Neuronal stem cell (in vitro differentiated cells): Measurements from ENCODE around the gene GRIK3.

ENCODE experiments used
- DNase-seq: peaks from one replicate; pipeline ENCODE4 v3.0.0-alpha.2; 2013; ENCODE audit warnings: low spot score
- H2AFZ ChIP-seq: one replicate; pipeline ENCODE4 v1.6.1; 2013; ENCODE audit warnings: mild to moderate bottlenecking, low read length, inconsistent platforms
- H2AK5ac ChIP-seq: 2 replicates; pipeline ENCODE4 v1.6.1; 2013; ENCODE audit warnings: low read depth, mild to moderate bottlenecking, inconsistent platforms, low read length, moderate library complexity, mixed read lengths
- H2BK120ac ChIP-seq: 2 replicates; pipeline ENCODE4 v1.6.1; 2013; ENCODE audit warnings: low read depth, mild to moderate bottlenecking, inconsistent platforms, low read length, moderate library complexity, mixed read lengths
- H2BK12ac ChIP-seq: one replicate; pipeline ENCODE4 v1.6.1; 2013; ENCODE audit warnings: low read length, inconsistent platforms
- H2BK15ac ChIP-seq: 2 replicates; pipeline ENCODE4 v1.6.1; 2013; ENCODE audit warnings: mild to moderate bottlenecking, low read length, inconsistent platforms, mixed read lengths
- H2BK5ac ChIP-seq: one replicate; pipeline ENCODE4 v1.6.1; 2013; ENCODE audit warnings: inconsistent platforms, mild to moderate bottlenecking, low read length, moderate library complexity
- H3K14ac ChIP-seq: one replicate; pipeline ENCODE4 v1.6.1; 2013; ENCODE audit warnings: low read length, inconsistent platforms
- H3K18ac ChIP-seq: 2 replicates; pipeline ENCODE4 v1.6.1; 2013; ENCODE audit warnings: low read length, inconsistent platforms
- H3K23ac ChIP-seq: 2 replicates; pipeline ENCODE4 v1.6.1; 2013; ENCODE audit warnings: low read depth, mild to moderate bottlenecking, mixed read lengths, low read length, inconsistent platforms; ENCODE audit not compliant: poor library complexity
- H3K27ac ChIP-seq: replicated peaks from 3 replicates; pipeline ENCODE4 v1.5.1; 2013; ENCODE audit warnings: low read length, inconsistent platforms
- H3K27me3 ChIP-seq, 3 experiments: 2 replicates each; pipeline ENCODE4 v1.6.1; 2013; ENCODE audit warnings: low read length in 3 of 3, mild to moderate bottlenecking in 2 of 3, inconsistent platforms in 1 of 3, low read depth in 1 of 3, mixed read lengths in 1 of 3, moderate library complexity in 1 of 3; ENCODE audit not compliant: control insufficient read depth in 3 of 3, insufficient read depth in 3 of 3
- H3K36me3 ChIP-seq, 2 donors: replicated peaks in 1 of 2; 2 replicates each; pipeline ENCODE4 v1.6.1; 2013; ENCODE audit warnings: low read length in 2 of 2; ENCODE audit not compliant: control insufficient read depth in 2 of 2, insufficient read depth in 2 of 2
- H3K4ac ChIP-seq: 2 replicates; pipeline ENCODE4 v1.6.1; 2013; ENCODE audit warnings: inconsistent platforms, mild to moderate bottlenecking, low read length, moderate library complexity
- H3K4me1 ChIP-seq, 2 donors: 1 replicate in 1 of 2; 2 replicates in 1 of 2; pipeline ENCODE4 v1.6.1; 2013; ENCODE audit warnings: low read length in 2 of 2, low read depth in 1 of 2; ENCODE audit not compliant: control insufficient read depth in 2 of 2, insufficient read depth in 1 of 2
- H3K4me2 ChIP-seq: one replicate; pipeline ENCODE4 v1.6.1; 2013; ENCODE audit warnings: mild to moderate bottlenecking, low read length, inconsistent platforms; ENCODE audit not compliant: insufficient read depth, poor library complexity, severe bottlenecking
- H3K4me3 ChIP-seq, 2 donors: 2 replicates each; pipeline ENCODE4 v1.5.1; 2013; ENCODE audit warnings: low read length in 2 of 2, mild to moderate bottlenecking in 2 of 2, inconsistent platforms in 1 of 2, moderate library complexity in 1 of 2
- H3K79me1 ChIP-seq: one replicate; pipeline ENCODE4 v1.6.1; 2013; ENCODE audit warnings: low read depth, mild to moderate bottlenecking, inconsistent platforms, low read length, moderate library complexity
- H3K9ac ChIP-seq: one replicate; pipeline ENCODE4 v1.6.1; 2013; ENCODE audit warnings: mild to moderate bottlenecking, low read depth, low read length, inconsistent platforms; ENCODE audit not compliant: poor library complexity
- H3K9me3 ChIP-seq, 2 donors: replicated peaks in 1 of 2; 2 replicates each; pipeline versions ENCODE3 to v1.6.1; 2013; ENCODE audit warnings: low read length in 2 of 2, mild to moderate bottlenecking in 2 of 2, inconsistent platforms in 1 of 2, low read depth in 1 of 2, mixed read lengths in 1 of 2, moderate library complexity in 1 of 2; ENCODE audit not compliant: control insufficient read depth in 2 of 2, insufficient read depth in 1 of 2
- H4K8ac ChIP-seq: one replicate; pipeline ENCODE4 v1.6.1; 2013; ENCODE audit warnings: low read depth, mild to moderate bottlenecking, inconsistent platforms, low read length, moderate library complexity
- H4K91ac ChIP-seq: one replicate; pipeline ENCODE4 v1.6.1; 2013; ENCODE audit warnings: low read length, low read depth, mild to moderate bottlenecking, inconsistent platforms; ENCODE audit not compliant: poor library complexity
- WGBS, 2 donors: extraction: QIAGEN DNeasy Blood & Tissue Kit; methylation state at CpG; one replicate each; pipeline ENCODE4 v1.1.7; 2013; ENCODE audit warnings: missing lambda C conversion rate in 2 of 2, mixed read lengths in 1 of 2; ENCODE audit not compliant: insufficient read length in 2 of 2, insufficient replicate concordance in 1 of 2; ENCODE audit errors: extremely low coverage in 2 of 2; 5-methylcytosine and 5-hydroxymethylcytosine counted together

GRIK3 gene

DNA sequence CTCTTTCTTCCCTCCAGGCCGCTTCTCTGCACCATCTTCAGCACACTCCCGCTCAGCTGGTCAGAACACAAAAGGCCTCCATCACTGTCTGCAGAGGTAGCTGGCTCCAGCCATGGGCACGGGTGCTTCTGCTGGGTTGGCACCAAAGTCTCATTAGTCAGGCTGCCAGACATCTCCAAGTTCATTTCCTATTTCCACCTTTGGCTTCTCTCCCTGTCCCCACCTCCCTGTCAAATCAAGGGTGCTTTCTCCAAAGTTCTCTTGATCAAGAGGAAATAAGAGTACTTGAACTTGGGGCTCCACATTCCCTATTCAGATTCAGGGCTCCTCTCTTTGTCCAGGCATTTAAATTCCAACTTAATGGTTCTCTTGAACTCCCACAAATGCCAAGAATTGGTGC lies 33.9 kb upstream of the GRIK3 start:
- no peaks in the 10 kb centered on the region for H3K9me3 ChIP-seq
- H2BK120ac ChIP-seq = no peak overlapping the region
- H3K27ac ChIP-seq = no peak overlapping the region
- H3K4me3 ChIP-seq = no peak overlapping the region
- no peak overlapping the region for H3K4me2 ChIP-seq
- no peak overlapping the region for H3K14ac ChIP-seq
- no peak overlapping the region for H3K23ac ChIP-seq
- no peak overlapping the region for H2BK12ac ChIP-seq
- H2AK5ac ChIP-seq = peak overlapping the region; percentile 2
- H3K79me1 ChIP-seq = no peaks in the 10 kb centered on the region
- H4K8ac ChIP-seq = no peak overlapping the region
- no peaks in the 10 kb centered on the region for H3K36me3 ChIP-seq
- no peak for DNase-seq
- no peak overlapping the region for H3K9ac ChIP-seq
- peak overlapping the region; percentile 29 for H3K18ac ChIP-seq
- peaks cover 0 to 20% of the 10 kb centered on the region in 2 donors for H3K4me1 ChIP-seq
- no peak overlapping the region for H3K4ac ChIP-seq
- H4K91ac ChIP-seq = no peak overlapping the region
- peak overlapping the region; percentile 20 for H2BK15ac ChIP-seq
- peaks cover 0 to 47% (median 0%) of the 10 kb centered on the region in 3 experiments for H3K27me3 ChIP-seq
- H2AFZ ChIP-seq = no peak overlapping the region
- no peak overlapping the region for H2BK5ac ChIP-seq
- WGBS, 2 donors = no CpG with 5 or more reads among the region's 3 CpGs

DNA sequence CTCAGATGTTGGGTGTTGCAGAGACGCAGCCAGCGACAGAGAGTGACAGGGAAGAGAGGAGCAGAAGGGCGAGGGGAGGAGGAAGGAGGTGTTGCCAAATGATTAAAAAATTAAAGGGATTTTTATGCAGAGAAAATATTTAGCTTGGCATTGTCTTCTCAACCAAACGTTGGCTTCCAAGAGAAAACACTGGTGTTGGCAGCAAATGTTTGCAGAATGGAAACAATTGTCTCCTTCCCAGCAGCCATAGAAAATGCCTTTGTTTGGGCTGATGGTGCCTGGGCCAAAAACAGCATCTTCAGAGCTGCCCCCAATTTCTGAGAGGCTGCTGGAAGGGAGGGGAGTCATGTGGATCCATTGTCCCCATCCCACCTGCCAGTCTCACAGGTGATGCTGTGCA lies 29.7 kb upstream of the GRIK3 start:
- no peak for DNase-seq
- no peaks in the 10 kb centered on the region for H3K9me3 ChIP-seq
- no peak overlapping the region for H2AK5ac ChIP-seq
- no peak overlapping the region for H2AFZ ChIP-seq
- no peak overlapping the region for H4K8ac ChIP-seq
- H3K27ac ChIP-seq = no peak overlapping the region
- no peak overlapping the region for H3K4ac ChIP-seq
- H2BK12ac ChIP-seq = no peak overlapping the region
- peaks cover 0 to 22% (median 0%) of the 10 kb centered on the region in 3 experiments for H3K27me3 ChIP-seq
- peaks cover 0 to 4% of the 10 kb centered on the region in 2 donors for H3K4me1 ChIP-seq
- H4K91ac ChIP-seq = no peak overlapping the region
- H2BK5ac ChIP-seq = no peak overlapping the region
- H2BK15ac ChIP-seq = no peak overlapping the region
- no peak overlapping the region for H3K9ac ChIP-seq
- H3K18ac ChIP-seq = peak overlapping the region; percentile 5
- peak overlapping the region; percentile 29 for H3K23ac ChIP-seq
- no peak overlapping the region for H3K4me2 ChIP-seq
- H3K36me3 ChIP-seq = no peaks in the 10 kb centered on the region
- no CpG with 5 or more reads among the region's 4 CpGs for WGBS, 2 donors
- no peak overlapping the region for H2BK120ac ChIP-seq
- no peak overlapping the region for H3K4me3 ChIP-seq
- H3K14ac ChIP-seq = no peak overlapping the region
- H3K79me1 ChIP-seq = no peaks in the 10 kb centered on the region

DNA sequence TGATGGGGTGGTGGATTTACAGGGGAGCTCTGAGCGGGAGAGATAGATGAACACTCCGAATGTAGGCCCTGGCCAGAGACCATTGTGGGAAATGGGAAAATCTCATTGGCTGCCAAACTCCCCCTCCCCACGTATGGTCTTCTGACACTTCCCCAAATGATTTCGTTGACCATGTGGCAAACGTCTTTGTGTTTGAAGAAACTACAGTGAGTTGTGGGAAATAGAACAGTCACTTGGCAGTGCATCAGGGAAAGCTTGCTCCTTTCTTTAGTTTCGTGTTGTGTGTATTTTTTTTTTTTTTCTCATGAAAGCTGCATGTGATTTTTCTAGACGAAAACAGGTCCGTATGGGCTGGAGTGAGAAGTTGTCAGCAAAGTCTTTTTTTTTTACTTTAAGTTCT lies 25.0 kb upstream of the GRIK3 start:
- no peaks in the 10 kb centered on the region for H3K36me3 ChIP-seq
- WGBS, 2 donors = no CpG with 5 or more reads among the region's 8 CpGs
- H3K79me1 ChIP-seq = no peaks in the 10 kb centered on the region
- H2BK5ac ChIP-seq = no peak overlapping the region
- H2BK12ac ChIP-seq = no peak overlapping the region
- no peak overlapping the region for H3K4me3 ChIP-seq
- no peak for DNase-seq
- H3K9ac ChIP-seq = no peak overlapping the region
- no peak overlapping the region for H3K27ac ChIP-seq
- H2BK15ac ChIP-seq = no peak overlapping the region
- H3K14ac ChIP-seq = no peak overlapping the region
- H2AFZ ChIP-seq = no peak overlapping the region
- H3K18ac ChIP-seq = no peak overlapping the region
- no peak overlapping the region for H3K23ac ChIP-seq
- peaks cover 0 to 14% of the 10 kb centered on the region in 2 donors for H3K4me1 ChIP-seq
- H3K27me3 ChIP-seq = no peaks in the 10 kb centered on the region
- H4K8ac ChIP-seq = no peak overlapping the region
- no peak overlapping the region for H2AK5ac ChIP-seq
- H2BK120ac ChIP-seq = no peak overlapping the region
- no peak overlapping the region for H3K4ac ChIP-seq
- H4K91ac ChIP-seq = no peak overlapping the region
- no peak overlapping the region for H3K4me2 ChIP-seq
- H3K9me3 ChIP-seq = no peaks in the 10 kb centered on the region

DNA sequence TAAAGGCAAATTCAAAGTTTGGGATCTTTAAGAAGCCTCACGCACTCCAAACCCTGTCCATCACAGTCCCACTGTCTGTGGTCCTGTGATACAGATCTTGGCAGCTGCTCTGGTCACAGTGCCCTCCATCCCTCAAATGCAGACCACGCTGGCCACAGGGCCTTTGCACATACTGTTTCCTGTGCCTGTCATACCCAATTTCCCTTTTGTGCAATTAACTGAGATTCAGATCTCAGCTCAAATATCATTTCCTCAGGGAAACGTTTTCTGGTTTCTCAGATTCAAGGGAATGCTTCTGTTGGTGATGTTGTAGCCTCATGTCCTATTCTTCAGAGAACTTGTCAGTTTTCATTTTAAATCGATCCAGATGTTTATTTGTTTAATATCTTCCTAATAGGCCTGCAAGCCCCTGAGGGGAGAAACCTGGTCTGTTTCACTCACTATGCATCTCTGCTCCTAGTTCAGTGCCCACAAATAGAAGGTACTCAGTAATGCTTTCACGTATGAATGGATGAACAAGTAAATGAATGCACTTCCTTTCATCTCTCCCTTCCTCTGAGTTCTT lies 24.2 kb upstream of the GRIK3 start:
- Histone ChIP-seq H3K14ac (no peak overlapping the region), H3K4ac (no peak overlapping the region), H2AK5ac (no peak overlapping the region), H4K8ac (no peak overlapping the region), H3K27me3 (no peaks in the 10 kb centered on the region), H3K9ac (no peak overlapping the region), H2BK15ac (no peak overlapping the region), H2AFZ (no peak overlapping the region), H3K36me3 (no peaks in the 10 kb centered on the region), H3K4me2 (no peak overlapping the region), H3K18ac (no peak overlapping the region), H3K9me3 (no peaks in the 10 kb centered on the region), H3K27ac (no peak overlapping the region), H3K4me1 (peaks cover 0 to 18% of the 10 kb centered on the region in 2 donors), H2BK5ac (no peak overlapping the region), H3K4me3 (no peak overlapping the region), H3K79me1 (no peaks in the 10 kb centered on the region), H3K23ac (no peak overlapping the region), H2BK12ac (no peak overlapping the region), H2BK120ac (no peak overlapping the region), H4K91ac (no peak overlapping the region)
- DNase-seq = no peak
- WGBS, 2 donors = no CpG with 5 or more reads among the region's 5 CpGs
